Mesenchymal stem cell (in vitro differentiated cells and primary cell): Measurements from ENCODE around the gene ZNF280B.

ENCODE experiments used
- DNase-seq: peaks from one replicate; pipeline ENCODE4 v3.0.0-alpha.2; 2013
- H2AFZ ChIP-seq: one replicate; pipeline ENCODE4 v1.6.1; 2013; ENCODE audit warnings: low read depth, mild to moderate bottlenecking, control low read depth, inconsistent platforms, low read length, moderate library complexity
- H2AK5ac ChIP-seq: 2 replicates; pipeline ENCODE4 v1.6.1; 2013; ENCODE audit warnings: low read length, moderate library complexity, mild to moderate bottlenecking, inconsistent platforms; ENCODE audit not compliant: severe bottlenecking
- H2BK120ac ChIP-seq: one replicate; pipeline ENCODE4 v1.6.1; 2013; ENCODE audit warnings: low read depth, mild to moderate bottlenecking, inconsistent platforms, low read length, moderate library complexity
- H2BK12ac ChIP-seq, 2 experiments: one replicate each; pipeline ENCODE4 v1.6.1; 2013; ENCODE audit warnings: inconsistent platforms in 2 of 2, low read length in 2 of 2, mild to moderate bottlenecking in 2 of 2, moderate library complexity in 2 of 2, control low read depth in 1 of 2
- H2BK15ac ChIP-seq: one replicate; pipeline ENCODE4 v1.6.1; 2013; ENCODE audit warnings: mild to moderate bottlenecking, low read depth, inconsistent platforms; ENCODE audit not compliant: poor library complexity, severe bottlenecking
- H2BK5ac ChIP-seq: 2 replicates; pipeline ENCODE4 v1.6.1; 2013; ENCODE audit warnings: low read depth, mild to moderate bottlenecking, low read length, control low read depth, inconsistent platforms; ENCODE audit not compliant: poor library complexity, severe bottlenecking
- H3K14ac ChIP-seq, 2 experiments: one replicate each; pipeline ENCODE4 v1.6.1; 2013; ENCODE audit warnings: inconsistent platforms in 2 of 2, low read length in 2 of 2, control low read depth in 1 of 2, mild to moderate bottlenecking in 1 of 2, moderate library complexity in 1 of 2
- H3K18ac ChIP-seq, 2 experiments: one replicate each; pipeline ENCODE4 v1.6.1; 2013; ENCODE audit warnings: inconsistent platforms in 2 of 2, low read length in 2 of 2, control low read depth in 1 of 2, low read depth in 1 of 2, mild to moderate bottlenecking in 1 of 2
- H3K23ac ChIP-seq, 2 experiments: one replicate each; pipeline ENCODE4 v1.6.1; 2013; ENCODE audit warnings: inconsistent platforms in 2 of 2, low read length in 2 of 2, mild to moderate bottlenecking in 2 of 2, moderate library complexity in 2 of 2, control low read depth in 1 of 2
- H3K27ac ChIP-seq: 2 replicates; pipeline ENCODE4 v1.5.1; 2013; ENCODE audit warnings: mild to moderate bottlenecking, moderate library complexity, low read length, control low read depth, inconsistent platforms; ENCODE audit not compliant: poor library complexity, severe bottlenecking
- H3K27me3 ChIP-seq, 2 experiments: 2 replicates each; pipeline versions ENCODE4 v1.6.1 to v1.7.0; 2013; ENCODE audit warnings: low read length in 2 of 2, mild to moderate bottlenecking in 2 of 2, moderate library complexity in 2 of 2, control low read depth in 1 of 2, inconsistent platforms in 1 of 2; ENCODE audit not compliant: control insufficient read depth in 1 of 2, insufficient read depth in 1 of 2
- H3K36me3 ChIP-seq, 2 experiments: 2 replicates each; pipeline versions ENCODE4 v1.6.1 to v1.7.0; 2013; ENCODE audit warnings: low read length in 2 of 2, control low read depth in 1 of 2, inconsistent platforms in 1 of 2, low read depth in 1 of 2, mild to moderate bottlenecking in 1 of 2; ENCODE audit not compliant: insufficient read depth in 2 of 2, control insufficient read depth in 1 of 2
- H3K4ac ChIP-seq, 2 experiments: one replicate each; pipeline ENCODE4 v1.6.1; 2013; ENCODE audit warnings: inconsistent platforms in 2 of 2, low read length in 2 of 2, mild to moderate bottlenecking in 2 of 2, moderate library complexity in 2 of 2, control low read depth in 1 of 2, low read depth in 1 of 2
- H3K4me1 ChIP-seq: 2 replicates; pipeline ENCODE4 v1.6.1; 2013; ENCODE audit warnings: low read depth, low read length, control low read depth; ENCODE audit not compliant: control insufficient read depth, insufficient read depth
- H3K4me2 ChIP-seq: 2 replicates; pipeline ENCODE4 v1.6.1; 2013; ENCODE audit warnings: low read length, mild to moderate bottlenecking, inconsistent platforms; ENCODE audit not compliant: poor library complexity, severe bottlenecking
- H3K4me3 ChIP-seq, 2 experiments: 2 replicates each; pipeline versions ENCODE4 v1.5.1 to v1.7.0; 2013; ENCODE audit warnings: low read length in 2 of 2, mild to moderate bottlenecking in 2 of 2, control low read depth in 1 of 2, low read depth in 1 of 2; ENCODE audit not compliant: insufficient read depth in 1 of 2
- H3K79me1 ChIP-seq: replicated peaks from 2 replicates; pipeline ENCODE4 v1.6.1; 2013; ENCODE audit warnings: mild to moderate bottlenecking, control low read depth, low read length, inconsistent platforms; ENCODE audit not compliant: poor library complexity, severe bottlenecking
- H3K9ac ChIP-seq: 2 replicates; pipeline ENCODE4 v1.7.0; 2013; ENCODE audit warnings: mild to moderate bottlenecking, low read length, moderate library complexity
- H3K9me3 ChIP-seq: 2 replicates; pipeline ENCODE4 v1.7.0; 2013; ENCODE audit warnings: mild to moderate bottlenecking, low read length; ENCODE audit not compliant: control insufficient read depth
- H4K8ac ChIP-seq: one replicate; pipeline ENCODE4 v1.6.1; 2013; ENCODE audit warnings: inconsistent platforms, mild to moderate bottlenecking, low read length, moderate library complexity
- H4K91ac ChIP-seq: one replicate; pipeline ENCODE4 v1.6.1; 2013; ENCODE audit warnings: mild to moderate bottlenecking, low read length, inconsistent platforms
- WGBS: methylation state at CpG from one replicate; pipeline ENCODE4 v1.1.7; 2013; ENCODE audit warnings: mixed read lengths; 5-methylcytosine and 5-hydroxymethylcytosine counted together

Gene ZNF280B

GRCh38 chr22:22488736-22489135 lies 19.8 kb downstream of the ZNF280B start:
- H2BK5ac ChIP-seq: no peak overlapping the region
- H3K27me3 ChIP-seq: no peaks in the 10 kb centered on the region
- no peak overlapping the region for H3K4ac ChIP-seq
- H3K23ac ChIP-seq: no peak overlapping the region
- no peak overlapping the region for H3K4me3 ChIP-seq
- no peaks in the 10 kb centered on the region for H3K9me3 ChIP-seq
- 95% methylated on average over 3 of the region's 5 CpGs for WGBS
- no peak overlapping the region for H2BK12ac ChIP-seq
- no peak overlapping the region for H2BK15ac ChIP-seq
- H2AK5ac ChIP-seq: no peak overlapping the region
- H3K27ac ChIP-seq: no peak overlapping the region
- no peak for DNase-seq
- H4K8ac ChIP-seq: no peak overlapping the region
- H2BK120ac ChIP-seq: no peak overlapping the region
- no peak overlapping the region for H4K91ac ChIP-seq
- no peaks in the 10 kb centered on the region for H3K79me1 ChIP-seq
- H3K18ac ChIP-seq: no peak overlapping the region
- no peaks in the 10 kb centered on the region for H3K4me1 ChIP-seq
- H3K4me2 ChIP-seq: no peak overlapping the region
- no peak overlapping the region for H2AFZ ChIP-seq
- H3K9ac ChIP-seq: no peak overlapping the region
- no peaks in the 10 kb centered on the region for H3K36me3 ChIP-seq
- no peak overlapping the region for H3K14ac ChIP-seq

GRCh38 chr22:22487869-22488597 lies 20.5 kb downstream of the ZNF280B start:
- no peaks in the 10 kb centered on the region for H3K4me1 ChIP-seq
- H2BK15ac ChIP-seq: no peak overlapping the region
- no peak overlapping the region for H3K18ac ChIP-seq
- H3K4me2 ChIP-seq: no peak overlapping the region
- WGBS: 94% methylated on average over 10 of the region's 12 CpGs
- H3K4me3 ChIP-seq: no peak overlapping the region
- H3K4ac ChIP-seq: no peak overlapping the region
- H2AFZ ChIP-seq: no peak overlapping the region
- H2BK12ac ChIP-seq: no peak overlapping the region
- no peak overlapping the region for H3K23ac ChIP-seq
- H2BK120ac ChIP-seq: no peak overlapping the region
- H3K14ac ChIP-seq: no peak overlapping the region
- no peak overlapping the region for H3K9ac ChIP-seq
- H3K27me3 ChIP-seq: no peaks in the 10 kb centered on the region
- H4K8ac ChIP-seq: no peak overlapping the region
- no peak overlapping the region for H2AK5ac ChIP-seq
- DNase-seq: no peak
- no peaks in the 10 kb centered on the region for H3K9me3 ChIP-seq
- no peak overlapping the region for H3K27ac ChIP-seq
- no peak overlapping the region for H2BK5ac ChIP-seq
- H3K36me3 ChIP-seq: no peaks in the 10 kb centered on the region
- H4K91ac ChIP-seq: no peak overlapping the region
- no peaks in the 10 kb centered on the region for H3K79me1 ChIP-seq

- Histone ChIP-seq H2AFZ (no peak overlapping the region), H3K9me3 (no peaks in the 10 kb centered on the region), H3K27me3 (no peaks in the 10 kb centered on the region), H3K18ac (no peak overlapping the region), H3K9ac (no peak overlapping the region), H2BK120ac (no peak overlapping the region), H2BK12ac (no peak overlapping the region), H4K8ac (no peak overlapping the region), H2AK5ac (no peak overlapping the region), H3K4me2 (no peak overlapping the region), H2BK5ac (no peak overlapping the region), H3K4me1 (no peaks in the 10 kb centered on the region), H3K23ac (no peak overlapping the region), H3K14ac (no peak overlapping the region), H3K36me3 (no peaks in the 10 kb centered on the region), H3K4ac (no peak overlapping the region), H3K79me1 (no peaks in the 10 kb centered on the region), H4K91ac (no peak overlapping the region), H2BK15ac (no peak overlapping the region), H3K4me3 (no peak overlapping the region), H3K27ac (no peak overlapping the region)
- 94% methylated on average over 5 of the region's 6 CpGs for WGBS
- DNase-seq: no peak
Measured at GRCh38 chr22:22487059-22487458, 21.5 kb downstream of the ZNF280B start.

DNA sequence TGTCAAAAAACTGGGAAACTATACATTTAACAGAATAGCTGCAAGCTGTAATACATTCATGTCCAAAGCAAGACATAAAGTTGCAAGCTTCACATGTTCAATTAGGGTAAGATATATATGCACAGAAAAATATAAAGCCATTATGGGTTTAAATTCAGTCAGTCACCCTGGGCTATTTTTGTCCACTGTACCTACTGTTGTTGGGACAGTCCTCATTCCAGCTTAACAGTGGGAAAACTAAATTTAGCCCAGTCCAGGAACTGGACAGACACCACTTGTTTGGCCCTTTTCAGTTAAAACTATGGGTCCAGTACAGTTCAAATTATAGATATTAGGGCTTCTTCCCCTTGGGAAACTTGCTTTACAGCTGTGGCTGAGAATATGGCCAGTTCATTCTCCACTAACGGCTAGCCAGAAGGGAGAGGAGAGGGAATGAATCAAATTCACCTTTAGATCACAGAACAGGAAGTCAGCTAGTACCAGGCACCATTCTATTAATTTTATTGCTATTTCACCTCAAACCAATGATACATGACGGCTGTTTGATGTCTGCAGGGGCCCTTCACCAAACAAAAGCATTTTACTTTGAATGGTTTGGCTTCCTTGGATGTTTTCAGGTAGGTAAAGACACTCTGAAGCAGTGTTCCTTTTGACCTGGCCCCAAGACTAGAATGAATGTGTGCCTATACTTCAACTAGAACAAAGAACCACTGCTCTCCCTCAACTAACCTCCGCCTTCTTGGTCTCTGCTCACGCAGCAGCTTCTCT lies 22.2 kb downstream of the ZNF280B start:
- Histone ChIP-seq H2AFZ (no peak overlapping the region), H2BK12ac (no peak overlapping the region), H3K9me3 (no peaks in the 10 kb centered on the region), H3K36me3 (no peaks in the 10 kb centered on the region), H4K8ac (no peak overlapping the region), H2BK5ac (no peak overlapping the region), H2BK120ac (no peak overlapping the region), H3K14ac (no peak overlapping the region), H3K4me1 (no peaks in the 10 kb centered on the region), H3K4ac (no peak overlapping the region), H3K4me3 (no peak overlapping the region), H3K9ac (no peak overlapping the region), H2BK15ac (no peak overlapping the region), H3K27ac (no peak overlapping the region), H3K18ac (no peak overlapping the region), H3K23ac (no peak overlapping the region), H4K91ac (no peak overlapping the region), H3K27me3 (no peaks in the 10 kb centered on the region), H3K79me1 (no peaks in the 10 kb centered on the region), H2AK5ac (no peak overlapping the region), H3K4me2 (no peak overlapping the region)
- no peak for DNase-seq
- WGBS: 100% methylated on average over 4 of the region's 4 CpGs
